Thoracic aorta (tissue), 2 donors: ENCODE results near the gene RAP1GAP. TPM values are rescaled to one million over a fixed set of nuclear protein-coding genes. Genes with fewer than 3 reads are reported as not detected.

Experiments used
- ATAC-seq: fragments of 150-250 bp; one replicate; pipeline ENCODE4 v1.8.0; 2017; ENCODE audit warnings: low read depth; ENCODE audit not compliant: insufficient number of reproducible peaks, low FRiP score
- DNase-seq: peaks from one replicate; pipeline ENCODE4 v3.0.0-alpha.2; 2020; ENCODE audit warnings: low spot score
- H3K27ac ChIP-seq, 2 donors: fragments of 200-600 bp; sonication (generic); 1 replicate in 1 of 2; 2 replicates in 1 of 2; pipeline ENCODE4 v1.5.1; 2016; ENCODE audit warnings: mild to moderate bottlenecking in 2 of 2, moderate library complexity in 2 of 2
- H3K27me3 ChIP-seq: fragments of 200-600 bp; sonication (generic); replicated peaks from 2 replicates; pipeline ENCODE4 v1.6.0; 2016; ENCODE audit warnings: mild to moderate bottlenecking; ENCODE audit not compliant: insufficient read depth
- H3K36me3 ChIP-seq: fragments of 200-600 bp; sonication (generic); one replicate; pipeline ENCODE4 v1.5.1; 2016
- H3K4me1 ChIP-seq, 2 donors: fragments of 200-600 bp; sonication (generic); 1 replicate in 1 of 2; 2 replicates in 1 of 2; pipeline versions ENCODE4 v1.5.1 to v1.6.0; 2016; ENCODE audit warnings: low read depth in 2 of 2, mild to moderate bottlenecking in 1 of 2; ENCODE audit not compliant: control insufficient read depth in 1 of 2
- H3K4me3 ChIP-seq: fragments of 200-600 bp; sonication (generic); 2 replicates; pipeline ENCODE4 v1.5.1; 2016; ENCODE audit warnings: mild to moderate bottlenecking
- H3K9me3 ChIP-seq: fragments of 200-600 bp; sonication (generic); 2 replicates; pipeline ENCODE4 v1.5.1; 2016
- total RNA-seq, 2 donors: library from RNA; depleted of rRNA; stranded (reverse); fragments of >200 nt; gene quantifications; one replicate each; pipeline versions ENCODE4 v1.1.0 to v1.2.3, GENCODE V29; 2016
- TF ChIP-seq, protein P1 (sequence below): fragments of 200-600 bp; sonication (generic); IDR thresholded peaks from one replicate; pipeline ENCODE4 v1.5.1; 2019; ENCODE audit warnings: antibody characterized with exemption

The RAP1GAP gene
- total RNA-seq, 2 donors from 2014 or later: 0.27 to 0.92 TPM

DNA sequence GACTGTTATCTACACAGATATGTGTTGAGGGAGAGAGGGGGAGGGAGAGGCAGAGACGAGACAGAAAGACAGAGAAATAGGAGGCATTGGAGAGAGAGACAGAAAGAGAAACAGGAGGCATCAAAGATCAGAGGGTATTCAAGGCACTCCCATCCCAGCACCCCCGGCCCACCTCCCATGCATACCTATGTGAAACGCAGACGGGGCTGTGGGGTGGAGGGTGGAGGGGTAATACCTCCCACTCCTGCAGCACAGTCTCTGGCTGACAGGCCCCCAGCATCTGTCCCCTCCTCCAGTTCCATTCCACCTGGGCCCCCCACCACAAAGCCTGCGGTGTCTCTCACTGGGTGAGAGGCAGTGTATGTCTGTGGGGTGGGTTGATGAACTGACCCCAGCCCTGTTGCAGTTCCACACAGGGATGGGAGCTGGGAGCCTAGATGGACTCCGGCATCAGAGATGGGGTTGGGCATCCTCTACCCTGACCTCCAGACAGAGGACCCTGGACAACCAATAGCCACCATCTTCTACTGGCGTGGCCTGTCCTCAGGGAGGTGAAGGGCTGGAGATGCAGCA lies 49.7 kb downstream of the RAP1GAP start:
- Histone ChIP-seq H3K27ac (no peak overlapping the region), H3K9me3 (no peaks in the 10 kb centered on the region), H3K4me1 (peaks cover 0 to 8% of the 10 kb centered on the region in 2 donors), H3K27me3 (no peaks in the 10 kb centered on the region), H3K36me3 (no peaks in the 10 kb centered on the region), H3K4me3 (no peak overlapping the region)
- ATAC-seq (no peak), DNase-seq (no peak)
- TF ChIP-seq, protein P1, sequence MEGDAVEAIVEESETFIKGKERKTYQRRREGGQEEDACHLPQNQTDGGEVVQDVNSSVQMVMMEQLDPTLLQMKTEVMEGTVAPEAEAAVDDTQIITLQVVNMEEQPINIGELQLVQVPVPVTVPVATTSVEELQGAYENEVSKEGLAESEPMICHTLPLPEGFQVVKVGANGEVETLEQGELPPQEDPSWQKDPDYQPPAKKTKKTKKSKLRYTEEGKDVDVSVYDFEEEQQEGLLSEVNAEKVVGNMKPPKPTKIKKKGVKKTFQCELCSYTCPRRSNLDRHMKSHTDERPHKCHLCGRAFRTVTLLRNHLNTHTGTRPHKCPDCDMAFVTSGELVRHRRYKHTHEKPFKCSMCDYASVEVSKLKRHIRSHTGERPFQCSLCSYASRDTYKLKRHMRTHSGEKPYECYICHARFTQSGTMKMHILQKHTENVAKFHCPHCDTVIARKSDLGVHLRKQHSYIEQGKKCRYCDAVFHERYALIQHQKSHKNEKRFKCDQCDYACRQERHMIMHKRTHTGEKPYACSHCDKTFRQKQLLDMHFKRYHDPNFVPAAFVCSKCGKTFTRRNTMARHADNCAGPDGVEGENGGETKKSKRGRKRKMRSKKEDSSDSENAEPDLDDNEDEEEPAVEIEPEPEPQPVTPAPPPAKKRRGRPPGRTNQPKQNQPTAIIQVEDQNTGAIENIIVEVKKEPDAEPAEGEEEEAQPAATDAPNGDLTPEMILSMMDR: no peak

DNA sequence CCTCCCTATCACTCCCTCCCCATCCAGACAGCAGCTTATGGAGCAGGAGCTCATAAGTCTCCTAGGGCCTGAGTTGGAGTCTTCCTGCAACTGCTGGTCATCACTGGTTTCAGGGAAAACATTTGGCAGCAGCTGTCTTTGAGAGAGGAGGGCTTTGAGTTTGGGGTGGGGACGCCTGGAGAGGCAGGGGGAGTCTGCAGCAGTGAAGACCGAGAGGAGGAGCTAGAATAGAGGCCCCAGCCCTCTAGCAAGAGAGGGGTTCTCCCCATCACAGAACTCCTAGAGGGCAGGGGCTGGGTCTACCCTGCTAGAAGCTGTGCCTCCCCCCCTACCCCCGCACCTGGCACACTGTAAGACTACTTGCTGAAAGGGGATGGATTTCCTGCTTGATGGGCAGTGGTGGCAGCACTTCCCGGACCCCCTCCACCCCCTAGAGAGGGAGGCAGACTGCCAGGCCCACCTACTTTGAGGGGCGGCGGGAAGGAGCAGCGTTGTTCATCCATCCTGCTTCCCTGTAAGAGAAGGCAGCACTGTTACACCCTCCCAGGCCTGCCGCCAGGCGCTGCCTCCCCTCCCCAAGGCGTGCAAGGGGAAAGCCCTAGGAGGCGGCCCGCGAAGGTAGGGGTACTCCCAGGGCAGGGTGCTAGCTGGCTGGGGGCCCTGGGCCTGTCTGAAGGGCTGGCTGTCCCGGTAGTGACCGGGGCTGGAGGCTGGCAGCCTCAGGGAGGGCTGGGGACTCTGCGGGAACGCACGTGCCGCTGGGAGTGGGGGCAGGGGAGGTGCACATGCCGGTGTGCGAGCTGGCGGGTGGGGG lies 50.4 kb downstream of the RAP1GAP start:
- Histone ChIP-seq H3K4me1 (peaks cover 0 to 8% of the 10 kb centered on the region in 2 donors), H3K9me3 (no peaks in the 10 kb centered on the region), H3K27ac (no peak overlapping the region), H3K4me3 (no peak overlapping the region), H3K36me3 (no peaks in the 10 kb centered on the region), H3K27me3 (no peaks in the 10 kb centered on the region)
- TF ChIP-seq, protein P1: no peak
- no peak for ATAC-seq
- DNase-seq: no peak

DNA sequence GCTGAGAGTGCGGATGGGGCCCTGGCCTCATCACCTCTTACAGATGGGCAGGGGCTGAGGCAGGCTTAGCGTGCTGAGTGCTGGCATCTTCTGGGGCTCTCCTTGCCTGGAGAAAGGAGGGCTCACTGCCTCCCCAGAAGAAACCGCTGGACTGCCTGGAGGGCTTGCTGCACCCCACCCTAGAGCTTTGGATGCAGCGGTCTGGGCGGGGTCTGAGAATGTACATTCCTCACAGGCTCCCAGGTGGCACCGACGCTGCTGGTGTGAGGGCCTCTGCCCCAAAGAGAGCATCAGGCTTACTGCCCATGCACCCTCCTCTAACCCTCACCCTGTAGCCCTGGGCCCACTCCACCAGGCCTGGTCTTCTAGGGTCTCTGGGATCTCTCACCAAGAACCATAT lies 51.1 kb downstream of the RAP1GAP start:
- no peaks in the 10 kb centered on the region for H3K36me3 ChIP-seq
- no peak overlapping the region for H3K27ac ChIP-seq
- TF ChIP-seq, protein P1: no peak
- H3K4me1 ChIP-seq: peaks cover 0 to 8% of the 10 kb centered on the region in 2 donors
- H3K27me3 ChIP-seq: no peaks in the 10 kb centered on the region
- no peaks in the 10 kb centered on the region for H3K9me3 ChIP-seq
- DNase-seq (no peak), ATAC-seq (no peak)
- no peak overlapping the region for H3K4me3 ChIP-seq

DNA sequence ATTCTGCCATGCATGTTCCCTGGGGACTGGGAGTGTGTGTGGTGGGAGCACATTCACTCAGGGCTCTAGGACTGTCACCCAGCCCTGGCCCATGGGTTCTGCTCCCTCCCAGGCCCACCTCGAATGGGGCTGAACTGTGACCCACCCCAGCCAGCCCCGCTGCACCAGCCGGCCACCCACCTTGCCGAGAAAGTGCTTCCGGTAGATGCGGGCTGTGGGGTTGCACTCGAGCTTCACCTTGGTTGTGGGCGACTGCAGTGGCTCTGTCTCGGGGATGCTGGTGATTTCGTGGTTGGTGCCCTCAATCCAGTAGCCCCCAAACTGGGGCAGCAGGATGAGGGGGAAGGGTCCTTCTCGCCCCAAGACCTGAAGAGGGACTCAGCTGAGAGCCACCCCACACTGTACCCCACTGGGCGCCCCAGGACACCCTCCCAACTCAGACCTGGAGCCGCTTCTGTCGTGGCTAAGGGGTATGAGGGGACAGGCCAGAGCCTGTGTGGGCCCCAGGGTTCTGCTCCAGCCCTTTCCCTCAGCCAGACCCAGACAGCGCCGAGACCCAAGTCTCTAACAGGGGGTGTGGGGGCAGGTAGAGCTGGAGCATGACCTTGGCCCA lies 51.9 kb downstream of the RAP1GAP start:
- H3K4me1 ChIP-seq: peaks cover 0 to 8% of the 10 kb centered on the region in 2 donors
- TF ChIP-seq, protein P1: no peak

DNA sequence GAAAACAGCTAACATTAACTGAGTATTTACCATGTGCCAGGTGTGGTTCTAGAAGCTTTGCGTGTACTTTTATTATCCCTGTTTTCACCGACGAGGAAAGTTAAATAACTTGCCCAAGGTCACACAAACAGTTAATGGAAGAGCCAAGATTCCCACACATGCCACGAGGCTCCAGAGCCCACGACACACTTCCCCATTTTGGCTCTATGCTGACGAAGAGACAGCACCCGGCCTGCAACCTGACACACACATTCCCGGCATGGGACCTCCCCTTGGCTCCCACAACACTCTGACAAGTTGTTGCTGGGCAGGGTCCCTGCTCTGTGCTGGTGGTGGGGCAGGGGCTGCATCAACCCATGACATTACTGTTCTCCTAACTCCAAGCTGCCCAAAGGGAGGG lies 52.8 kb downstream of the RAP1GAP start:
- no peaks in the 10 kb centered on the region for H3K27me3 ChIP-seq
- ATAC-seq (no peak), DNase-seq (no peak)
- H3K4me3 ChIP-seq: no peak overlapping the region
- H3K9me3 ChIP-seq: no peaks in the 10 kb centered on the region
- TF ChIP-seq, protein P1: no peak
- H3K27ac ChIP-seq: no peak overlapping the region
- H3K36me3 ChIP-seq: no peaks in the 10 kb centered on the region
- peaks cover 0 to 8% of the 10 kb centered on the region in 2 donors for H3K4me1 ChIP-seq

More for the DNA sequence above, 51.9 kb downstream of the RAP1GAP start:
- H3K27me3 ChIP-seq: no peaks in the 10 kb centered on the region
- no peaks in the 10 kb centered on the region for H3K9me3 ChIP-seq
- DNase-seq (no peak), ATAC-seq (no peak)
- H3K36me3 ChIP-seq: no peaks in the 10 kb centered on the region
- H3K27ac ChIP-seq: no peak overlapping the region
- no peak overlapping the region for H3K4me3 ChIP-seq
